ENCODE measurements around the gene MAMLD1. TPM values are rescaled to one million over a fixed set of nuclear protein-coding genes. Genes with fewer than 3 reads are reported as not detected.

Gene MAMLD1
- total and polyA plus RNA-seq, 4 donors: 0.59 to 1.1 (median 0.76) TPM

DNA sequence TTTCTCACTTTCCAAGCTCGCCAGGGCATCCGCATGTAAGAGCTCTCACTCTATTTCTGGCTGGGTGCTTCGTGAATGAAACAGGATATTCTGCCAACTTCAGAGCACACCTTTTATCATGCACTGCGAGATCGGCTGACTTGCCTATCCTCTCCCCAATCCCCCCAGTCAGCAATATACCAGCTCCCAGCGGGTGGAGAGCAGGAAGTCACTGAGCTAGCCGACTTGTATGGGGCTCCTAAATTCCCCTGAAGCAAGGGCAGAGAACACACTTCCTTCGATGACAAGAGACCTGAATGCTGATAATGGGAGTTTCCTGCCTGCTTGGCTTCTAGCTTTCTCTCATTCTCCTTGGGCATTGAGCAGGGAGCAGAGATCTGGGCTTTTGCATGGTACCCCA, 33.8 kb upstream of the MAMLD1 start (continued):
- TF ChIP-seq NR2F2 (IDR thresholded peaks at IDR 0.05) (no peak), RAD21 (IDR thresholded peaks at IDR 0.05) (no peak)
- TF ChIP-seq, protein P1, sequence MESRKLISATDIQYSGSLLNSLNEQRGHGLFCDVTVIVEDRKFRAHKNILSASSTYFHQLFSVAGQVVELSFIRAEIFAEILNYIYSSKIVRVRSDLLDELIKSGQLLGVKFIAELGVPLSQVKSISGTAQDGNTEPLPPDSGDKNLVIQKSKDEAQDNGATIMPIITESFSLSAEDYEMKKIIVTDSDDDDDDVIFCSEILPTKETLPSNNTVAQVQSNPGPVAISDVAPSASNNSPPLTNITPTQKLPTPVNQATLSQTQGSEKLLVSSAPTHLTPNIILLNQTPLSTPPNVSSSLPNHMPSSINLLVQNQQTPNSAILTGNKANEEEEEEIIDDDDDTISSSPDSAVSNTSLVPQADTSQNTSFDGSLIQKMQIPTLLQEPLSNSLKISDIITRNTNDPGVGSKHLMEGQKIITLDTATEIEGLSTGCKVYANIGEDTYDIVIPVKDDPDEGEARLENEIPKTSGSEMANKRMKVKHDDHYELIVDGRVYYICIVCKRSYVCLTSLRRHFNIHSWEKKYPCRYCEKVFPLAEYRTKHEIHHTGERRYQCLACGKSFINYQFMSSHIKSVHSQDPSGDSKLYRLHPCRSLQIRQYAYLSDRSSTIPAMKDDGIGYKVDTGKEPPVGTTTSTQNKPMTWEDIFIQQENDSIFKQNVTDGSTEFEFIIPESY (IDR thresholded peaks at IDR 0.05): no peak

DNA sequence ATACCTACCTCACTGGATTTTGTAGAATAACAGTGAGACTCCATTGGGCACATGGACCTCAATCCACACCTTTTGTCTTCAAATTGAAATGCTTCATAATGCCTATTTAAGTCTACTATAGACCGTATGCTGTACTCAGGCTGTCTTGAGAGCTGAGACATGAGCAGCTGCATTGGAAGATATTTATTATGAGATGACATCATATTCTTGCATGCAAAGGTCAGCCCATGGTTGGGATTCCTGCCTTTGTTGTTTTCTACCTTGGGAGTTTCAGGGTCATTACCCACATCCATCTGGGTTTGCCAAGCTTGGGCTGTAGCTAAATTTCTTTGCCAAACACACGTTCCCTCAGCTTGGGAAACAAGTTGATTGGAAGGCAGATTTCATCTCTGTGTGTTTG, 33.2 kb upstream of the MAMLD1 start:
- no peak for TF ChIP-seq HNF4G (IDR thresholded peaks at IDR 0.05)
- TF ChIP-seq, protein P1 (IDR thresholded peaks at IDR 0.05): no peak
- TF ChIP-seq, protein P2, sequence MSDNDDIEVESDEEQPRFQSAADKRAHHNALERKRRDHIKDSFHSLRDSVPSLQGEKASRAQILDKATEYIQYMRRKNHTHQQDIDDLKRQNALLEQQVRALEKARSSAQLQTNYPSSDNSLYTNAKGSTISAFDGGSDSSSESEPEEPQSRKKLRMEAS (IDR thresholded peaks at IDR 0.05): no peak
- TF ChIP-seq FOXA1 (IDR thresholded peaks at IDR 0.05): no peak
- TF ChIP-seq, protein P3, sequence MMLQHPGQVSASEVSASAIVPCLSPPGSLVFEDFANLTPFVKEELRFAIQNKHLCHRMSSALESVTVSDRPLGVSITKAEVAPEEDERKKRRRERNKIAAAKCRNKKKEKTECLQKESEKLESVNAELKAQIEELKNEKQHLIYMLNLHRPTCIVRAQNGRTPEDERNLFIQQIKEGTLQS (IDR thresholded peaks at IDR 0.05): no peak
- no peak for TF ChIP-seq JUND (IDR thresholded peaks at IDR 0.05)
- H3K9me3 ChIP-seq (ENCODE audit: control insufficient read depth in 4 of 4, low read length in 3 of 4): no peaks in the 10 kb centered on the region
- no peak overlapping the region for H3K4me3 ChIP-seq (ENCODE audit: low read depth in 1 of 3, low read length in 3 of 3)
- H3K4me1 ChIP-seq (ENCODE audit: control insufficient read depth in 4 of 4, insufficient read depth in 4 of 4, low read length in 3 of 4): peaks cover 0 to 6% (median 2%) of the 10 kb centered on the region in 4 donors
- H3K36me3 ChIP-seq (ENCODE audit: control insufficient read depth in 4 of 4, insufficient read depth in 3 of 4, low read depth in 1 of 4, low read length in 3 of 4): no peaks in the 10 kb centered on the region
- no peaks in the 10 kb centered on the region for H3K27me3 ChIP-seq (ENCODE audit: control insufficient read depth in 4 of 4, insufficient read depth in 4 of 4, low read length in 3 of 4)
- DNase-seq (ENCODE audit: low spot score): no peak
- no peak overlapping the region for H3K27ac ChIP-seq (ENCODE audit: low read depth in 1 of 2, low read length in 2 of 2)
- H3K9ac ChIP-seq (ENCODE audit: low read depth in 1 of 2, low read length in 2 of 2): no peak overlapping the region
- 86% methylated on average over 2 of the region's 2 CpGs for WGBS

DNA sequence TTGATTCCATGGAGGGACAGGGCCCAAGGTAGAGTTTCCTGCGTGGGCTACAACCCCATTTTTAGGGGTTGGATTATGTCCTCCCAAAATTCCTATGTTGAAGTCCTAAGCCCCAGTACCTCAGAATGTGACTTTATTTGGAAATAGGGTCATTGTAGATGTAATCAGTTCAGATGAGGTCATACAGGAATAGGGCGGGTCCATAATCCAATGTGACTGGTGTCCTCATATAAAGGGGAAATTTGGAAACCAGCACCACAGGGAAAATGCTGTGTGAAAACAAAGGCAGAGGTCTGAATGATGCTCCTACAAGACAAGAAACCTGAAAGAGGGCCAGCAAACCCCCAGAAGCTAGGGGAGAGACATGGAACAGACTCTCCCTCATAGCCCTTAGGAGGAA, 31.1 kb upstream of the MAMLD1 start:
- 97% methylated on average over 2 of the region's 2 CpGs for WGBS
- Histone ChIP-seq H3K27ac (ENCODE audit: low read depth in 1 of 2, low read length in 2 of 2) (no peak overlapping the region), H3K4me1 (ENCODE audit: control insufficient read depth in 4 of 4, insufficient read depth in 4 of 4, low read length in 3 of 4) (peaks cover 0 to under 1% (median 0%) of the 10 kb centered on the region in 4 donors), H3K27me3 (ENCODE audit: control insufficient read depth in 4 of 4, insufficient read depth in 4 of 4, low read length in 3 of 4) (no peaks in the 10 kb centered on the region), H3K4me3 (ENCODE audit: low read depth in 1 of 3, low read length in 3 of 3) (no peak overlapping the region), H3K9me3 (ENCODE audit: control insufficient read depth in 4 of 4, low read length in 3 of 4) (no peaks in the 10 kb centered on the region), H3K36me3 (ENCODE audit: control insufficient read depth in 4 of 4, insufficient read depth in 3 of 4, low read depth in 1 of 4, low read length in 3 of 4) (no peaks in the 10 kb centered on the region), H3K9ac (ENCODE audit: low read depth in 1 of 2, low read length in 2 of 2) (no peak overlapping the region)
- no peak for DNase-seq (ENCODE audit: low spot score)
- TF ChIP-seq, protein P3 (IDR thresholded peaks at IDR 0.05): no peak
- TF ChIP-seq HNF4A (conservative IDR thresholded peaks at IDR 0.05) (no peak), EGR1 (IDR thresholded peaks at IDR 0.05; ENCODE audit: low read depth in 2 of 2) (no peak), JUND (IDR thresholded peaks at IDR 0.05) (no peak), HNF4G (IDR thresholded peaks at IDR 0.05) (no peak), FOXA1 (IDR thresholded peaks at IDR 0.05) (no peak), GABPA (IDR thresholded peaks at IDR 0.05 in 1 of 2, conservative IDR thresholded peaks at IDR 0.05 in 1 of 2) (no peak), TAF1 (conservative IDR thresholded peaks at IDR 0.05) (no peak), SP1 (IDR thresholded peaks at IDR 0.05) (no peak), RAD21 (IDR thresholded peaks at IDR 0.05) (no peak), RXRA (IDR thresholded peaks at IDR 0.05) (no peak), YY1 (IDR thresholded peaks at IDR 0.05) (no peak)
- TF ChIP-seq, protein P4, sequence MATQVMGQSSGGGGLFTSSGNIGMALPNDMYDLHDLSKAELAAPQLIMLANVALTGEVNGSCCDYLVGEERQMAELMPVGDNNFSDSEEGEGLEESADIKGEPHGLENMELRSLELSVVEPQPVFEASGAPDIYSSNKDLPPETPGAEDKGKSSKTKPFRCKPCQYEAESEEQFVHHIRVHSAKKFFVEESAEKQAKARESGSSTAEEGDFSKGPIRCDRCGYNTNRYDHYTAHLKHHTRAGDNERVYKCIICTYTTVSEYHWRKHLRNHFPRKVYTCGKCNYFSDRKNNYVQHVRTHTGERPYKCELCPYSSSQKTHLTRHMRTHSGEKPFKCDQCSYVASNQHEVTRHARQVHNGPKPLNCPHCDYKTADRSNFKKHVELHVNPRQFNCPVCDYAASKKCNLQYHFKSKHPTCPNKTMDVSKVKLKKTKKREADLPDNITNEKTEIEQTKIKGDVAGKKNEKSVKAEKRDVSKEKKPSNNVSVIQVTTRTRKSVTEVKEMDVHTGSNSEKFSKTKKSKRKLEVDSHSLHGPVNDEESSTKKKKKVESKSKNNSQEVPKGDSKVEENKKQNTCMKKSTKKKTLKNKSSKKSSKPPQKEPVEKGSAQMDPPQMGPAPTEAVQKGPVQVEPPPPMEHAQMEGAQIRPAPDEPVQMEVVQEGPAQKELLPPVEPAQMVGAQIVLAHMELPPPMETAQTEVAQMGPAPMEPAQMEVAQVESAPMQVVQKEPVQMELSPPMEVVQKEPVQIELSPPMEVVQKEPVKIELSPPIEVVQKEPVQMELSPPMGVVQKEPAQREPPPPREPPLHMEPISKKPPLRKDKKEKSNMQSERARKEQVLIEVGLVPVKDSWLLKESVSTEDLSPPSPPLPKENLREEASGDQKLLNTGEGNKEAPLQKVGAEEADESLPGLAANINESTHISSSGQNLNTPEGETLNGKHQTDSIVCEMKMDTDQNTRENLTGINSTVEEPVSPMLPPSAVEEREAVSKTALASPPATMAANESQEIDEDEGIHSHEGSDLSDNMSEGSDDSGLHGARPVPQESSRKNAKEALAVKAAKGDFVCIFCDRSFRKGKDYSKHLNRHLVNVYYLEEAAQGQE (IDR thresholded peaks at IDR 0.05): no peak
- TF ChIP-seq, protein P1 (IDR thresholded peaks at IDR 0.05): no peak
- TF ChIP-seq, protein P2 (IDR thresholded peaks at IDR 0.05): no peak
- TF ChIP-seq, protein P5, sequence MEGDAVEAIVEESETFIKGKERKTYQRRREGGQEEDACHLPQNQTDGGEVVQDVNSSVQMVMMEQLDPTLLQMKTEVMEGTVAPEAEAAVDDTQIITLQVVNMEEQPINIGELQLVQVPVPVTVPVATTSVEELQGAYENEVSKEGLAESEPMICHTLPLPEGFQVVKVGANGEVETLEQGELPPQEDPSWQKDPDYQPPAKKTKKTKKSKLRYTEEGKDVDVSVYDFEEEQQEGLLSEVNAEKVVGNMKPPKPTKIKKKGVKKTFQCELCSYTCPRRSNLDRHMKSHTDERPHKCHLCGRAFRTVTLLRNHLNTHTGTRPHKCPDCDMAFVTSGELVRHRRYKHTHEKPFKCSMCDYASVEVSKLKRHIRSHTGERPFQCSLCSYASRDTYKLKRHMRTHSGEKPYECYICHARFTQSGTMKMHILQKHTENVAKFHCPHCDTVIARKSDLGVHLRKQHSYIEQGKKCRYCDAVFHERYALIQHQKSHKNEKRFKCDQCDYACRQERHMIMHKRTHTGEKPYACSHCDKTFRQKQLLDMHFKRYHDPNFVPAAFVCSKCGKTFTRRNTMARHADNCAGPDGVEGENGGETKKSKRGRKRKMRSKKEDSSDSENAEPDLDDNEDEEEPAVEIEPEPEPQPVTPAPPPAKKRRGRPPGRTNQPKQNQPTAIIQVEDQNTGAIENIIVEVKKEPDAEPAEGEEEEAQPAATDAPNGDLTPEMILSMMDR (IDR thresholded peaks at IDR 0.05; ENCODE audit: low read depth, low read length, missing input control): no peak
